HG03571 (cell line): Measurements from ENCODE around the gene EFCAB6.

Source experiments
- ATAC-seq: cut with Tn5 transposase; IDR thresholded peaks from one replicate; pipeline ENCODE4 v1.9.1; 2021; ENCODE audit not compliant: unreplicated experiment

EFCAB6 gene

GRCh38 chr22:43831561-43832392 lies 19.7 kb upstream of the EFCAB6 start:
- no peak for ATAC-seq

- ATAC-seq: no peak
Observed at GRCh38 chr22:43830931-43831560, 18.9 kb upstream of the EFCAB6 start.

GRCh38 chr22:43829904-43830851 lies 18.1 kb upstream of the EFCAB6 start:
- no peak for ATAC-seq

GRCh38 chr22:43828998-43829782 lies 17.1 kb upstream of the EFCAB6 start:
- no peak for ATAC-seq

GRCh38 chr22:43828725-43828997 lies 16.6 kb upstream of the EFCAB6 start:
- ATAC-seq: no peak

GRCh38 chr22:43827926-43828724 lies 16.0 kb upstream of the EFCAB6 start:
- ATAC-seq: no peak

GRCh38 chr22:43827003-43827735 lies 15.1 kb upstream of the EFCAB6 start:
- no peak for ATAC-seq

GRCh38 chr22:43826142-43827002 lies 14.3 kb upstream of the EFCAB6 start:
- ATAC-seq: no peak

- no peak for ATAC-seq
Observed at GRCh38 chr22:43825651-43826050, 13.5 kb upstream of the EFCAB6 start.

GRCh38 chr22:43824724-43825420 lies 12.8 kb upstream of the EFCAB6 start:
- ATAC-seq: no peak

- no peak for ATAC-seq
Observed at GRCh38 chr22:43823911-43824665, 12.0 kb upstream of the EFCAB6 start.

GRCh38 chr22:43823353-43823908 lies 11.3 kb upstream of the EFCAB6 start:
- no peak for ATAC-seq

GRCh38 chr22:43821606-43822425 lies 9.7 kb upstream of the EFCAB6 start:
- ATAC-seq: no peak

- no peak for ATAC-seq
Observed at GRCh38 chr22:43820651-43821305, 8.7 kb upstream of the EFCAB6 start.

- ATAC-seq: no peak
Observed at GRCh38 chr22:43819931-43820640, 8.0 kb upstream of the EFCAB6 start.
